Measurements from ENCODE around the gene HMGB4.

DNA sequence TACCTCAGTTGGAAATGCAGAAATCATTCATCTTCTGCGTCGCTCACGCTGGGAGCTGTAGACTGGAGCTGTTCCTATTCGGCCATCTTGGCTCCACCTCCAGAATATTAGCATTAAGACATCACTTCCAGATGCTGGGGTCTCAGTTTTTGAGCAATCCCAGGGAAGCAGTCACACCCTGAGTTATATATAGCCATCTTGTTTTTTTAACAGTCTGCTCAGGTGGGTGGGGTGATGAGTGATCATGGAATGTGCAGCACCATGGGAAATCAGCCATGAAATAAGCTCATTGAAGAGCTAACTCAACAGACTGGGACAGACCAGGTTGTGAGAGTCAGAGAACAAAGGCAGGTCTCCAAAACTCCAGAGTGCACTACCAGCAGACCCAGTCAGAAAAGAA, 27.0 kb upstream of the HMGB4 start:
- TF ChIP-seq, protein P1, sequence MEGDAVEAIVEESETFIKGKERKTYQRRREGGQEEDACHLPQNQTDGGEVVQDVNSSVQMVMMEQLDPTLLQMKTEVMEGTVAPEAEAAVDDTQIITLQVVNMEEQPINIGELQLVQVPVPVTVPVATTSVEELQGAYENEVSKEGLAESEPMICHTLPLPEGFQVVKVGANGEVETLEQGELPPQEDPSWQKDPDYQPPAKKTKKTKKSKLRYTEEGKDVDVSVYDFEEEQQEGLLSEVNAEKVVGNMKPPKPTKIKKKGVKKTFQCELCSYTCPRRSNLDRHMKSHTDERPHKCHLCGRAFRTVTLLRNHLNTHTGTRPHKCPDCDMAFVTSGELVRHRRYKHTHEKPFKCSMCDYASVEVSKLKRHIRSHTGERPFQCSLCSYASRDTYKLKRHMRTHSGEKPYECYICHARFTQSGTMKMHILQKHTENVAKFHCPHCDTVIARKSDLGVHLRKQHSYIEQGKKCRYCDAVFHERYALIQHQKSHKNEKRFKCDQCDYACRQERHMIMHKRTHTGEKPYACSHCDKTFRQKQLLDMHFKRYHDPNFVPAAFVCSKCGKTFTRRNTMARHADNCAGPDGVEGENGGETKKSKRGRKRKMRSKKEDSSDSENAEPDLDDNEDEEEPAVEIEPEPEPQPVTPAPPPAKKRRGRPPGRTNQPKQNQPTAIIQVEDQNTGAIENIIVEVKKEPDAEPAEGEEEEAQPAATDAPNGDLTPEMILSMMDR (IDR thresholded peaks at IDR 0.05 in 4 of 5, conservative IDR thresholded peaks at IDR 0.05 in 1 of 5): no peak
- no peak for TF ChIP-seq POLR2A (IDR thresholded peaks at IDR 0.05)
